HepG2 (cell line): ENCODE measurements around the gene ZBTB32. TPM values are rescaled to one million over a fixed set of nuclear protein-coding genes. Genes with fewer than 3 reads are reported as not detected.

ENCODE experiments used
- ARID2 ChIP-seq: sonication (generic); formaldehyde crosslinking; IDR thresholded peaks from 2 replicates; pipeline ENCODE4 v1.8.1; 2022; ENCODE audit warnings: mild to moderate bottlenecking, missing genetic modification reagents, borderline replicate concordance
- ARID4A ChIP-seq: sonication (generic); formaldehyde crosslinking; IDR thresholded peaks from 2 replicates; pipeline ENCODE4 v1.5.0; 2020; ENCODE audit warnings: mild to moderate bottlenecking, missing genetic modification reagents, borderline replicate concordance
- ATRX ChIP-seq: sonication (generic); formaldehyde crosslinking; IDR thresholded peaks from 2 replicates; pipeline ENCODE4 v1.4.0; 2020; ENCODE audit warnings: missing genetic modification reagents, borderline replicate concordance
- CREB1 ChIP-seq, 2 experiments: fragments of 450-650 bp in 1 of 2; IDR thresholded peaks; 2 replicates each; pipeline ENCODE4 v1.6.1; 2016 to 2017; ENCODE audit warnings: control low read depth in 1 of 2, mild to moderate bottlenecking in 1 of 2, missing compliant biosample characterization in 1 of 2, missing genetic modification characterization in 1 of 2
- HDAC6 ChIP-seq: fragments of 200-600 bp; sonication (generic); IDR thresholded peaks from 2 replicates; pipeline ENCODE4 v1.7.0; 2017; ENCODE audit warnings: mild to moderate bottlenecking, antibody characterized with exemption, low read length, low read depth
- HHEX ChIP-seq: IDR thresholded peaks from 2 replicates; pipeline ENCODE4 v1.6.1; 2016; ENCODE audit warnings: control low read depth
- HNF4G ChIP-seq, 2 experiments: sonication (generic) in 1 of 2; formaldehyde crosslinking in 1 of 2; IDR thresholded peaks; 2 replicates each; pipeline versions ENCODE4 v1.4.0 to v1.6.1; 2011 to 2020; ENCODE audit warnings: borderline replicate concordance in 2 of 2, low read depth in 2 of 2, mild to moderate bottlenecking in 2 of 2, low read length in 1 of 2, missing genetic modification reagents in 1 of 2, moderate library complexity in 1 of 2
- HOXA7 ChIP-seq: sonication (generic); formaldehyde crosslinking; IDR thresholded peaks from 2 replicates; pipeline ENCODE4 v1.8.1; 2022; ENCODE audit warnings: mild to moderate bottlenecking, missing genetic modification reagents, moderate library complexity
- NCOA5 ChIP-seq: sonication (generic); formaldehyde crosslinking; IDR thresholded peaks from 2 replicates; pipeline ENCODE4 v1.4.0; 2020; ENCODE audit warnings: missing genetic modification reagents
- NONO ChIP-seq, 2 experiments: fragments of 450-650 bp in 1 of 2; sonication (generic) in 1 of 2; formaldehyde crosslinking in 1 of 2; IDR thresholded peaks in 1 of 2; conservative IDR thresholded peaks in 1 of 2; 2 replicates each; pipeline versions ENCODE4 v1.6.1 to v1.8.0; 2017 to 2022; ENCODE audit warnings: mild to moderate bottlenecking in 1 of 2, missing genetic modification reagents in 1 of 2, moderate library complexity in 1 of 2
- PATZ1 ChIP-seq: sonication (generic); formaldehyde crosslinking; IDR thresholded peaks from 2 replicates; pipeline ENCODE4 v1.4.0; 2020; ENCODE audit warnings: missing genetic modification reagents
- RCOR2 ChIP-seq: IDR thresholded peaks from 2 replicates; pipeline ENCODE4 v1.6.1; 2016; ENCODE audit warnings: missing biosample characterization, missing genetic modification reagents
- SALL1 ChIP-seq: sonication (generic); formaldehyde crosslinking; IDR thresholded peaks from 2 replicates; pipeline ENCODE4 v1.8.0; 2022; ENCODE audit warnings: mild to moderate bottlenecking, missing genetic modification reagents
- SOX6 ChIP-seq, 2 experiments: fragments of 450-650 bp in 1 of 2; sonication (generic) in 1 of 2; formaldehyde crosslinking in 1 of 2; IDR thresholded peaks; 2 replicates each; pipeline versions ENCODE4 v1.4.0 to v1.6.1; 2017 to 2020; ENCODE audit warnings: antibody characterized with exemption in 1 of 2, mild to moderate bottlenecking in 1 of 2, missing genetic modification reagents in 1 of 2
- STAT5B ChIP-seq: sonication (generic); formaldehyde crosslinking; IDR thresholded peaks from 2 replicates; pipeline ENCODE4 v1.4.0; 2020; ENCODE audit warnings: missing genetic modification reagents
- TGIF2 ChIP-seq: IDR thresholded peaks from 2 replicates; pipeline ENCODE4 v1.6.1; 2016; ENCODE audit warnings: control low read depth, missing compliant biosample characterization
- TIGD3 ChIP-seq: sonication (generic); formaldehyde crosslinking; IDR thresholded peaks from 2 replicates; pipeline ENCODE4 v1.5.1; 2020; ENCODE audit warnings: mild to moderate bottlenecking, missing genetic modification reagents, borderline replicate concordance
- ZBTB2 ChIP-seq: sonication (generic); formaldehyde crosslinking; IDR thresholded peaks from 2 replicates; pipeline ENCODE4 v1.8.0; 2022; ENCODE audit warnings: low read depth, missing genetic modification reagents
- ZSCAN12 ChIP-seq: sonication (generic); formaldehyde crosslinking; IDR thresholded peaks from 2 replicates; pipeline ENCODE4 v1.9.0; 2021; ENCODE audit warnings: mild to moderate bottlenecking, missing genetic modification reagents
- polyA plus RNA-seq, 8 experiments: library from polyadenylated mRNA; depleted of rRNA in 3 of 8; stranded (reverse) in 7 of 8; unstranded in 1 of 8; fragments of >200 nt; fragmentation: Illumina TruSeq in 4 of 8; extraction: Trizol in 4 of 8; gene quantifications; 2 replicates each; pipeline versions ENCODE4 v1.2.1 to v1.2.3, GENCODE V29; 2011 to 2016; ENCODE audit warnings: low read depth in 4 of 8, missing spikeins in 1 of 8, mixed read lengths in 1 of 8; ENCODE audit not compliant: insufficient read depth in 1 of 8
- total RNA-seq, 5 experiments: library from RNA; depleted of rRNA; stranded (reverse); fragments of >200 nt; fragmentation: Illumina TruSeq; extraction: Trizol; gene quantifications; 2 replicates each; pipeline ENCODE4 v1.2.3, GENCODE V29; 2016; ENCODE audit warnings: low read depth in 1 of 5

ZBTB32 gene
- total and polyA plus RNA-seq, 2 of the 13 experiments (the other 11 are each of a cell fraction or from before 2014, with no cell fraction given), result not detected

GRCh38 chr19:35719402-35720162 is 15.2 kb downstream of the ZBTB32 start (continued):
- TF ChIP-seq ARID4A (peak; percentile 63), RCOR2 (CRISPR knock-in tag) (no peak), ZBTB2 (no peak), TIGD3 (CRISPR knock-in tag) (no peak), SALL1 (CRISPR knock-in tag) (peak; percentile 52; the same call in 1 of the 2 replicates), TGIF2 (CRISPR knock-in tag) (no peak), STAT5B (CRISPR knock-in tag) (no peak), CREB1 (IDR thresholded peaks at IDR 0.05) (peak; percentile 66), CREB1 (CRISPR knock-in tag; IDR thresholded peaks at IDR 0.05) (no peak), SOX6 (IDR thresholded peaks at IDR 0.05) (no peak), SOX6 (CRISPR knock-in tag; IDR thresholded peaks at IDR 0.05) (peak; percentile 46), ATRX (CRISPR knock-in tag) (no peak), HOXA7 (CRISPR knock-in tag) (no peak), ARID2 (CRISPR knock-in tag) (no peak), NONO (IDR thresholded peaks at IDR 0.05) (no peak), NONO (CRISPR knock-in tag; conservative IDR thresholded peaks at IDR 0.05) (peak; percentile 26; the same call in 1 of the 2 replicates), PATZ1 (0 out of 2 replicates have a peak, but pooled peaks have one; percentile 32), ZSCAN12 (CRISPR knock-in tag) (no peak), NCOA5 (CRISPR knock-in tag) (no peak), HNF4G (IDR thresholded peaks at IDR 0.05; ENCODE audit: borderline replicate concordance, low read depth, low read length) (peak; percentile 29; the same call in 1 of the 2 replicates), HNF4G (CRISPR knock-in tag; IDR thresholded peaks at IDR 0.05; ENCODE audit: borderline replicate concordance, low read depth) (no peak), HHEX (CRISPR knock-in tag) (no peak), HDAC6 (no peak)
